NCI-H460 (cell line): ENCODE measurements around the gene C1S. TPM values are rescaled to one million over a fixed set of nuclear protein-coding genes. Genes with fewer than 3 reads are reported as not detected.
"Not testable (repeated sequence)": the region's sequence is repeated elsewhere in the genome, so short reads cannot be mapped to it uniquely, and the experiment has no call there.

Experiments used
- DNase-seq: peaks from one replicate; pipeline ENCODE4 v3.0.0-alpha.2; 2016; ENCODE audit warnings: low read depth; ENCODE audit errors: extremely low read depth
- total RNA-seq: library from RNA; depleted of rRNA; stranded (reverse); fragments of >200 nt; shearing (Covaris generic); gene quantifications from 2 replicates; pipeline ENCODE4 v1.2.3, GENCODE V29; 2014

C1S gene
- total RNA-seq, 1 experiment from 2014 or later: 21.9 TPM

- DNase-seq: no peak
Observed at GRCh38 chr12:7045913-7046312, 14.6 kb upstream of the C1S start.

GRCh38 chr12:7046383-7047105 is 14.0 kb upstream of the C1S start:
- no peak for DNase-seq

- no peak for DNase-seq
Observed at GRCh38 chr12:7047306-7047705, 13.2 kb upstream of the C1S start.

GRCh38 chr12:7049445-7049951 is 11.0 kb upstream of the C1S start:
- DNase-seq: not testable (repeated sequence)

GRCh38 chr12:7049973-7050372 is 10.5 kb upstream of the C1S start:
- not testable (repeated sequence) for DNase-seq

GRCh38 chr12:7054925-7055324 is 5.6 kb upstream of the C1S start:
- no peak for DNase-seq

- DNase-seq: not testable (repeated sequence)
Observed at GRCh38 chr12:7055736-7056135, 4.8 kb upstream of the C1S start.

GRCh38 chr12:7058163-7058845 is 2.2 kb upstream of the C1S start:
- DNase-seq: no peak

GRCh38 chr12:7058850-7059395 is 1.6 kb upstream of the C1S start:
- DNase-seq: no peak

- no peak for DNase-seq
Observed at GRCh38 chr12:7059780-7060179, 738 bp upstream of the C1S start.

GRCh38 chr12:7061138-7061537 is 620 bp downstream of the C1S start:
- no peak for DNase-seq

- no peak for DNase-seq
Observed at GRCh38 chr12:7061596-7061995, 1.1 kb downstream of the C1S start.

- DNase-seq: no peak
Observed at GRCh38 chr12:7064516-7064915, 4.0 kb downstream of the C1S start.

- no peak for DNase-seq
Observed at GRCh38 chr12:7065073-7065623, 4.6 kb downstream of the C1S start.

GRCh38 chr12:7066596-7066995 is 6.1 kb downstream of the C1S start:
- no peak for DNase-seq

GRCh38 chr12:7067096-7067495 is 6.6 kb downstream of the C1S start:
- DNase-seq: no peak

- no peak for DNase-seq
Observed at GRCh38 chr12:7068240-7068993, 7.9 kb downstream of the C1S start.

- DNase-seq: no peak
Observed at GRCh38 chr12:7068994-7069346, 8.5 kb downstream of the C1S start.

GRCh38 chr12:7069386-7069785 is 8.9 kb downstream of the C1S start:
- no peak for DNase-seq

- no peak for DNase-seq
Observed at GRCh38 chr12:7072035-7072434, 11.5 kb downstream of the C1S start.

GRCh38 chr12:7072554-7072953 is 12.0 kb downstream of the C1S start:
- no peak for DNase-seq
